G401 (cell line): Measurements from ENCODE around the gene EIF4G2. TPM values are rescaled to one million over a fixed set of nuclear protein-coding genes. Genes with fewer than 3 reads are reported as not detected.
A peak's percentile ranks its signal among the peaks of the same experiment; 100 is the strongest.
"Not testable (repeated sequence)": the region's sequence is repeated elsewhere in the genome, so short reads cannot be mapped to it uniquely, and the experiment has no call there.

Experiments used
- DNase-seq: peaks from one replicate; pipeline ENCODE4 v3.0.0-alpha.2; 2015; ENCODE audit warnings: low spot score
- in situ Hi-C: cut with HindIII; loops from 2 replicates; pipeline ENCODE4 v1.10.0; 2016; ENCODE audit warnings: low sequenced_read_pairs, mixed read lengths
- total RNA-seq: library from RNA; depleted of rRNA; stranded (reverse); fragments of >200 nt; shearing (Covaris generic); gene quantifications from 2 replicates; pipeline ENCODE4 v1.2.3, GENCODE V29; 2014; rRNA removed

Gene EIF4G2
- 592 and 772 TPM in 2 replicates for total RNA-seq

- in situ Hi-C loops = no loop called here
Measured at GRCh38 chr11:10808553-10809372, at the start of gene EIF4G2. TSS of gene EIF4G2 (minus strand) at chr11:10808926.

GRCh38 chr11:10857709-10858438, 49.1 kb upstream of the EIF4G2 start, which contains the start of gene ZBED5:
TSS of gene ZBED5 (minus strand) at chr11:10858053. CDS start at chr11:10854945, 3,108 bp downstream.
- DNase-seq = peak; percentile 99
- in situ Hi-C loops = no loop called here

More at GRCh38 chr11:10808553-10809372, at the start of gene EIF4G2:
- DNase-seq = peak; percentile 99

- in situ Hi-C loops = no loop called here
- DNase-seq = no peak
Measured at GRCh38 chr11:10857459-10857708, 48.7 kb upstream of the EIF4G2 start.

GRCh38 chr11:10856689-10857458, 48.1 kb upstream of the EIF4G2 start:
- peak; percentile 64 for DNase-seq
- in situ Hi-C loops = no loop called here

- in situ Hi-C loops = no loop called here
- no peak for DNase-seq
Measured at GRCh38 chr11:10855295-10855694, 46.6 kb upstream of the EIF4G2 start.

GRCh38 chr11:10847960-10848860, 39.5 kb upstream of the EIF4G2 start:
- in situ Hi-C loops = no loop called here
- DNase-seq = no peak

GRCh38 chr11:10846660-10847059, 37.9 kb upstream of the EIF4G2 start:
- in situ Hi-C loops = no loop called here
- DNase-seq = no peak

- no peak for DNase-seq
- in situ Hi-C loops = no loop called here
Measured at GRCh38 chr11:10845589-10845988, 36.9 kb upstream of the EIF4G2 start.

- DNase-seq = no peak
- in situ Hi-C loops = no loop called here
Measured at GRCh38 chr11:10844796-10845195, 36.1 kb upstream of the EIF4G2 start.

GRCh38 chr11:10844356-10844755, 35.6 kb upstream of the EIF4G2 start:
- in situ Hi-C loops = no loop called here
- no peak for DNase-seq

- in situ Hi-C loops = no loop called here
- no peak for DNase-seq
Measured at GRCh38 chr11:10838881-10839280, 30.2 kb upstream of the EIF4G2 start.

- in situ Hi-C loops = no loop called here
- no peak for DNase-seq
Measured at GRCh38 chr11:10838083-10838482, 29.4 kb upstream of the EIF4G2 start.

GRCh38 chr11:10836884-10837283, 28.2 kb upstream of the EIF4G2 start:
- DNase-seq, in situ Hi-C loops: not testable (repeated sequence)

GRCh38 chr11:10829139-10829538, 20.4 kb upstream of the EIF4G2 start:
- DNase-seq = no peak
- in situ Hi-C loops = no loop called here

GRCh38 chr11:10828402-10828801, 19.7 kb upstream of the EIF4G2 start:
- in situ Hi-C loops = no loop called here

GRCh38 chr11:10824888-10825287, 16.2 kb upstream of the EIF4G2 start:
- in situ Hi-C loops = no loop called here

More at GRCh38 chr11:10828402-10828801, 19.7 kb upstream of the EIF4G2 start:
- DNase-seq = no peak

GRCh38 chr11:10823152-10823579, 14.4 kb upstream of the EIF4G2 start:
- no peak for DNase-seq
- in situ Hi-C loops = no loop called here

More at GRCh38 chr11:10824888-10825287, 16.2 kb upstream of the EIF4G2 start:
- DNase-seq = no peak

- in situ Hi-C loops, DNase-seq: not testable (repeated sequence)
Measured at GRCh38 chr11:10822491-10822890, 13.8 kb upstream of the EIF4G2 start.

- DNase-seq = no peak
- in situ Hi-C loops = no loop called here
Measured at GRCh38 chr11:10818594-10818993, 9.9 kb upstream of the EIF4G2 start.
